GM12874 (cell line): ENCODE measurements around the gene PTPN14.

ENCODE experiments used
- CTCF ChIP-seq: IDR thresholded peaks from 2 replicates; pipeline ENCODE4 v1.5.1; 2011; ENCODE audit warnings: low read depth, mild to moderate bottlenecking, control low read depth, low read length, moderate library complexity; ENCODE audit not compliant: insufficient read depth

Gene PTPN14

GRCh38 chr1:214583824-214584554 is 32.6 kb upstream of the PTPN14 start:
- no peak for TF ChIP-seq CTCF

GRCh38 chr1:214583113-214583512 is 31.7 kb upstream of the PTPN14 start:
- no peak for TF ChIP-seq CTCF

- no peak for TF ChIP-seq CTCF
Observed at GRCh38 chr1:214582289-214582891, 31.0 kb upstream of the PTPN14 start.

- TF ChIP-seq CTCF = no peak
Observed at GRCh38 chr1:214581785-214582184, 30.4 kb upstream of the PTPN14 start.

GRCh38 chr1:214579183-214579582 is 27.8 kb upstream of the PTPN14 start:
- TF ChIP-seq CTCF = no peak

GRCh38 chr1:214574598-214575411 is 23.4 kb upstream of the PTPN14 start:
- no peak for TF ChIP-seq CTCF
